HepG2 (cell line): ENCODE measurements around the gene NDUFV1. TPM values are rescaled to one million over a fixed set of nuclear protein-coding genes. Genes with fewer than 3 reads are reported as not detected.

Experiments
- AGO2 ChIP-seq: fragments of 200-400 bp; formaldehyde crosslinking; optimal IDR thresholded peaks from 2 replicates; pipeline ENCODE3; 2017; ENCODE audit warnings: mild to moderate bottlenecking, low read depth, low read length, moderate library complexity
- DNMT3B ChIP-seq: conservative IDR thresholded peaks from 2 replicates; pipeline ENCODE4 v1.6.1; 2016; ENCODE audit warnings: missing biosample characterization, control low read depth
- ELF1 ChIP-seq: sonication (generic); formaldehyde crosslinking; IDR thresholded peaks from 2 replicates; pipeline ENCODE4 v1.4.0; 2020; ENCODE audit warnings: missing genetic modification reagents
- ELF3 ChIP-seq: IDR thresholded peaks from 2 replicates; pipeline ENCODE4 v1.6.1; 2016; ENCODE audit warnings: missing genetic modification reagents, missing compliant biosample characterization
- FOSL2 ChIP-seq: sonication (generic); formaldehyde crosslinking; IDR thresholded peaks from 2 replicates; pipeline ENCODE4 v1.4.0; 2020; ENCODE audit warnings: missing genetic modification reagents
- IRF2 ChIP-seq: IDR thresholded peaks from 2 replicates; pipeline ENCODE4 v1.6.1; 2018; ENCODE audit warnings: missing genetic modification reagents, missing compliant biosample characterization
- KLF13 ChIP-seq: sonication (generic); formaldehyde crosslinking; IDR thresholded peaks from 2 replicates; pipeline ENCODE4 v1.4.0; 2020; ENCODE audit warnings: mild to moderate bottlenecking, missing genetic modification reagents
- KMT2B ChIP-seq: IDR thresholded peaks from 2 replicates; pipeline ENCODE4 v1.6.1; 2016; ENCODE audit warnings: missing genetic modification reagents, missing compliant biosample characterization
- MED1 ChIP-seq: sonication (generic); formaldehyde crosslinking; IDR thresholded peaks from 2 replicates; pipeline ENCODE4 v1.4.0; 2020; ENCODE audit warnings: missing genetic modification reagents
- MTA3 ChIP-seq: sonication (generic); formaldehyde crosslinking; IDR thresholded peaks from 2 replicates; pipeline ENCODE4 v1.4.0; 2020; ENCODE audit warnings: missing genetic modification reagents
- POLR2AphosphoS5 ChIP-seq: IDR thresholded peaks from 2 replicates; pipeline ENCODE4 v1.6.1; 2012; ENCODE audit warnings: low read depth, low read length
- REPIN1 ChIP-seq: sonication (generic); formaldehyde crosslinking; IDR thresholded peaks from 2 replicates; pipeline ENCODE4 v1.8.0; 2022; ENCODE audit warnings: missing genetic modification reagents, low read depth, mild to moderate bottlenecking, borderline replicate concordance
- SIX4 ChIP-seq: sonication (generic); formaldehyde crosslinking; IDR thresholded peaks from 2 replicates; pipeline ENCODE4 v1.4.0; 2020; ENCODE audit warnings: missing genetic modification reagents
- SOX6 ChIP-seq, 2 experiments: fragments of 450-650 bp in 1 of 2; sonication (generic) in 1 of 2; formaldehyde crosslinking in 1 of 2; IDR thresholded peaks; 2 replicates each; pipeline versions ENCODE4 v1.4.0 to v1.6.1; 2017 to 2020; ENCODE audit warnings: antibody characterized with exemption in 1 of 2, mild to moderate bottlenecking in 1 of 2, missing genetic modification reagents in 1 of 2
- SP5 ChIP-seq: IDR thresholded peaks from 2 replicates; pipeline ENCODE4 v1.6.1; 2016; ENCODE audit warnings: low read depth, borderline replicate concordance
- TGIF2 ChIP-seq: IDR thresholded peaks from 2 replicates; pipeline ENCODE4 v1.6.1; 2016; ENCODE audit warnings: control low read depth, missing compliant biosample characterization
- YEATS4 ChIP-seq: sonication (generic); formaldehyde crosslinking; IDR thresholded peaks from 2 replicates; pipeline ENCODE4 v1.4.0; 2020; ENCODE audit warnings: missing genetic modification reagents, borderline replicate concordance
- ZHX1 ChIP-seq: sonication (generic); formaldehyde crosslinking; IDR thresholded peaks from 2 replicates; pipeline ENCODE4 v1.8.1; 2022; ENCODE audit warnings: low read depth, mild to moderate bottlenecking, missing genetic modification reagents
- ZMYM2 ChIP-seq: sonication (generic); formaldehyde crosslinking; IDR thresholded peaks from 2 replicates; pipeline ENCODE4 v1.8.0; 2022; ENCODE audit warnings: mild to moderate bottlenecking, missing genetic modification reagents
- ZNF160 ChIP-seq: sonication (generic); formaldehyde crosslinking; IDR thresholded peaks from 2 replicates; pipeline ENCODE4 v1.8.0; 2022; ENCODE audit warnings: mild to moderate bottlenecking, inconsistent platforms, missing genetic modification reagents
- ZNF34 ChIP-seq: sonication (generic); formaldehyde crosslinking; IDR thresholded peaks from 2 replicates; pipeline ENCODE4 v1.4.0; 2020; ENCODE audit warnings: mild to moderate bottlenecking, missing genetic modification reagents, borderline replicate concordance
- ZNF451 ChIP-seq: sonication (generic); formaldehyde crosslinking; IDR thresholded peaks from 2 replicates; pipeline ENCODE4 v1.5.0; 2020; ENCODE audit warnings: mild to moderate bottlenecking, missing genetic modification reagents
- ZNF512B ChIP-seq: sonication (generic); formaldehyde crosslinking; IDR thresholded peaks from 2 replicates; pipeline ENCODE4 v1.5.1; 2020; ENCODE audit warnings: missing genetic modification reagents, mild to moderate bottlenecking, borderline replicate concordance
- ZNF761 ChIP-seq: sonication (generic); formaldehyde crosslinking; conservative IDR thresholded peaks from 2 replicates; pipeline ENCODE4 v1.4.0; 2020; ENCODE audit warnings: mild to moderate bottlenecking, missing genetic modification reagents
- ZNF850 ChIP-seq: sonication (generic); formaldehyde crosslinking; conservative IDR thresholded peaks from 2 replicates; pipeline ENCODE4 v1.9.0; 2021; ENCODE audit warnings: mild to moderate bottlenecking, missing genetic modification reagents
- ZSCAN22 ChIP-seq: sonication (generic); formaldehyde crosslinking; IDR thresholded peaks from 2 replicates; pipeline ENCODE4 v1.4.0; 2020; ENCODE audit warnings: mild to moderate bottlenecking, missing genetic modification reagents
- polyA plus RNA-seq, 8 experiments: library from polyadenylated mRNA; depleted of rRNA in 3 of 8; stranded (reverse) in 7 of 8; unstranded in 1 of 8; fragments of >200 nt; fragmentation: Illumina TruSeq in 4 of 8; extraction: Trizol in 4 of 8; gene quantifications; 2 replicates each; pipeline versions ENCODE4 v1.2.1 to v1.2.3, GENCODE V29; 2011 to 2016; ENCODE audit warnings: low read depth in 4 of 8, missing spikeins in 1 of 8, mixed read lengths in 1 of 8; ENCODE audit not compliant: insufficient read depth in 1 of 8
- total RNA-seq, 5 experiments: library from RNA; depleted of rRNA; stranded (reverse); fragments of >200 nt; fragmentation: Illumina TruSeq; extraction: Trizol; gene quantifications; 2 replicates each; pipeline ENCODE4 v1.2.3, GENCODE V29; 2016; ENCODE audit warnings: low read depth in 1 of 5

NDUFV1 gene
- total and polyA plus RNA-seq, 2 of the 13 experiments (the other 11 are each of a cell fraction or from before 2014, with no cell fraction given): 88.9 to 137 TPM

- TF ChIP-seq ZHX1 (CRISPR knock-in tag) (peak; percentile 87; the same call in 1 of the 2 replicates), ELF3 (CRISPR knock-in tag) (peak; percentile 34; the same call in 1 of the 2 replicates), ZNF761 (CRISPR knock-in tag) (peak; percentile 86), SIX4 (peak; percentile 35; the same call in 1 of the 2 replicates), DNMT3B (no peak), ELF1 (CRISPR knock-in tag) (peak; percentile 44; the same call in 1 of the 2 replicates), ZNF451 (CRISPR knock-in tag) (peak; percentile 81), ZSCAN22 (peak; percentile 56; the same call in 1 of the 2 replicates), KMT2B (CRISPR knock-in tag) (peak; percentile 59; the same call in 1 of the 2 replicates), KLF13 (CRISPR knock-in tag) (no peak), TGIF2 (no peak), ZNF160 (CRISPR knock-in tag) (0 out of 2 replicates have a peak, but pooled peaks have one; percentile 63), IRF2 (CRISPR knock-in tag) (no peak), ZMYM2 (CRISPR knock-in tag) (peak; percentile 56; the same call in 1 of the 2 replicates), ZNF512B (CRISPR knock-in tag) (no peak), MED1 (CRISPR knock-in tag) (0 out of 2 replicates have a peak, but pooled peaks have one; percentile 48), SP5 (no peak), YEATS4 (CRISPR knock-in tag) (peak; percentile 65; the same call in 1 of the 2 replicates), ZNF34 (CRISPR knock-in tag) (0 out of 2 replicates have a peak, but pooled peaks have one; percentile 44), ZNF850 (0 out of 2 replicates have a peak, but pooled peaks have one; percentile 26), MTA3 (CRISPR knock-in tag) (no peak), REPIN1 (CRISPR knock-in tag) (peak; percentile 55; the same call in 1 of the 2 replicates), AGO2 (peak; percentile 82), SOX6 (IDR thresholded peaks at IDR 0.05) (no peak), SOX6 (CRISPR knock-in tag; IDR thresholded peaks at IDR 0.05) (peak; percentile 32; the same call in 1 of the 2 replicates), POLR2AphosphoS5 (0 out of 2 replicates have a peak, but pooled peaks have one; percentile 5), FOSL2 (peak; percentile 46; the same call in 1 of the 2 replicates)
Observed at GRCh38 chr11:67629386-67630227, 22.9 kb downstream of the NDUFV1 start, which contains the start of gene NUDT8 (continued).
